Right cardiac atrium (tissue), 5 donors: ENCODE measurements around the gene KAZN. TPM values are rescaled to one million over a fixed set of nuclear protein-coding genes. Genes with fewer than 3 reads are reported as not detected.

Experiments
- ATAC-seq, 2 donors: fragments of 200-7000 bp; cut with Tn5 transposase; one replicate each; pipeline versions ENCODE4 v1.8.0 to v1.9.1; 2020; ENCODE audit warnings: moderate library complexity in 2 of 2, mild to moderate bottlenecking in 1 of 2
- DNase-seq, 3 donors: peaks; one replicate each; pipeline ENCODE4 v3.0.0-alpha.2; 2020
- H3K27ac ChIP-seq: one replicate; pipeline ENCODE4 v1.5.1; 2013; ENCODE audit warnings: mild to moderate bottlenecking, low read length, control low read depth, moderate library complexity
- H3K27me3 ChIP-seq: one replicate; pipeline ENCODE4 v1.6.1; 2013; ENCODE audit not compliant: control insufficient read depth, insufficient read depth
- H3K4me1 ChIP-seq: one replicate; pipeline ENCODE4 v1.6.1; 2013; ENCODE audit warnings: low read length; ENCODE audit not compliant: control insufficient read depth, insufficient read depth
- H3K4me3 ChIP-seq: one replicate; pipeline ENCODE4 v1.5.1; 2013; ENCODE audit warnings: low read length, control low read depth
- H3K9me3 ChIP-seq: one replicate; pipeline ENCODE4 v1.6.1; 2013; ENCODE audit warnings: low read length; ENCODE audit not compliant: control insufficient read depth
- WGBS: extraction: QIAGEN DNeasy Blood & Tissue Kit; methylation state at CpG from one replicate; pipeline ENCODE4 v1.1.7; 2013; 5-methylcytosine and 5-hydroxymethylcytosine counted together
- intact Hi-C, 4 donors: fragments of 100-400 bp; cut with DNase I; formaldehyde crosslinking; loops; one replicate each; pipeline versions ENCODE4 v1.11.0 to v1.14.0; 2022 to 2023
- polyA plus RNA-seq: library from polyadenylated mRNA; stranded (reverse); fragments of 200-250 nt; gene quantifications from one replicate; pipeline ENCODE4 v1.2.3, GENCODE V29; 2013
- total RNA-seq, 4 donors: library from RNA; stranded (reverse); fragmentation: NEBNext Ultra II Directional; extraction: Animal tissue kit (Norgen Biotek cat#: 25700); gene quantifications; one replicate each; pipeline ENCODE4 v1.2.1, GENCODE V29; 2021
- donor health status: healthy with polysubstance abuse.
- donor health status: DM: no; HTN: yes; CAD: no.
- donor health status: DM: no; HTN: no; CAD: no.
- donor health status: DM: no; HTN: yes; CAD: no; lungs with severe emphysema.
- donor health status: DM: yes; HTN: yes; CAD: no.

The KAZN gene
- total and polyA plus RNA-seq, 5 donors: 3.7 to 14.9 (median 12.7) TPM

DNA sequence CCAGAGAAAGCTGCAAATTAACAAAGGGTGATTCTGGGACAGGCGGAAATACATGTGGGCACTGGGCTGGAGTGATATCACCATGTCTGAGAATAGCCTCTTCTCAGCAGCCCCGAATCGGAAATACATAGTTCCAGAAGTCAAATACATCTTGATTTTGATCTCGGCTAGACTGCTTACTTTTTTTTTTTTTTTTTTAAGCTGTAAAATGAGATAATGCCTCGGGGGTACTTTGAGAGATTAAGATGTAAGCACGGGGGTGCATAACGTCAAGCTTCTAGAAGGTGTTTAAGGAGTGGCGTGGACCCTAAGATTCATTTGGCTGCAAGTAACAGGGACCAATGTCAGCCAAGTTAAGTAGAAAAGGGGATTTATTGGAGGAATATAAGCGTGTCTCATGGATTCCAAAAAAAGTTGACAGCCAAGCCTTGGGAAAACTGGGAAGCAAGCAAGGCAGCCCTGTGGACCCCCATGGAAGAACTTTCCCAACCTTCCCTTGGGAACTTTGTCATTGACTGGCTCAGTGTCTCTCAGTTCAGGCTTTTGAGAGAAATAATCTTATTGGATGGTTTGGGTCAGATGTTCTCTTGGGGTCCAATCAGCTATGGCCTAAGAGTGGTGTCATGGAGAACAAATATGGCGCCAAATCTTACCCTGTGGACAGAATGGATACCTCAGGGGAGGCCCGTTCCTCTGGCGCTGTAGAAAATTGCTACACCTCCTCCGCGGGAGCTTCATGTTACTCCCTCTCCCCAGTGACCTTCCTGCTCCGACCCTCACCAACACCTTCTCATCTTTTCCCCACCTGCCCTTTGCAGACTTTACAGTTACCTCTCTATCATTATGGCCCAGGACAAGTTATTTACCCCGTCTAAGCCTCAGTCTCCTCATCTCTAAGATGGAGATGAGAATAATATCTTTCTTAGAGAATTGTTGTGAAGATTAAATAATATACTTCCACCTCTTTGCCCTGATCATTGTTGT, 186.6 kb downstream of the KAZN start:
- Histone ChIP-seq H3K4me1 (no peaks in the 10 kb centered on the region), H3K27ac (no peak overlapping the region), H3K9me3 (no peaks in the 10 kb centered on the region), H3K27me3 (no peaks in the 10 kb centered on the region), H3K4me3 (no peak overlapping the region)
- ATAC-seq (no peak), DNase-seq (no peak)
- 86% methylated on average over 16 of the region's 16 CpGs for WGBS
- intact Hi-C loops: loop anchor here in 1 of 4 donors (5.0 kb wide), 1 partner anchor 242 kb away; no protein-coding TSS in a partner anchor

- no peaks in the 10 kb centered on the region for H3K4me1 ChIP-seq
- no peaks in the 10 kb centered on the region for H3K9me3 ChIP-seq
- no peak overlapping the region for H3K4me3 ChIP-seq
- intact Hi-C loops: no loop called here
- no peak overlapping the region for H3K27ac ChIP-seq
- 81% methylated on average over 9 of the region's 9 CpGs for WGBS
- H3K27me3 ChIP-seq: no peaks in the 10 kb centered on the region
- DNase-seq (no peak), ATAC-seq (no peak)
These were observed 187.7 kb downstream of the KAZN start for GRCh38 chr1:14786109-14786675.

DNA sequence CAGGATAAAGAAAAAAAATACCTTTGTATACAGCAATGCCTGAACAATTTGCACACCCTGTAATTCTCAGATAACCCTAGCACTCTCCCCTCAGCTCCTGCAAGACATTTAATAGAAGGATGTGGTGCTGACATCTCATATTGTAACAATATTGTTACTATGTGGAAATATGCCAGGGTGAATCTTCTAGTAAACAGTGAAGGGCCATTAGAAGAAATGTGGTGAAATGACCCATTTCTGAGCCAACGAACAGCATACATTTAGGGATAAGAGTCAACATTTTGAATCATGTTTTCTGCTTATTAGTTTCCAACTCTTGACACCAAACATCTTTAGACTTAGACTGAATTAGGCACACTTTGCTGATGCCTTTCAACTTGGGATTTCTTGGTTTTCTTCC, 188.2 kb downstream of the KAZN start:
- no peak for DNase-seq
- Histone ChIP-seq H3K27ac (no peak overlapping the region), H3K4me3 (no peak overlapping the region), H3K27me3 (no peaks in the 10 kb centered on the region), H3K4me1 (no peaks in the 10 kb centered on the region), H3K9me3 (no peaks in the 10 kb centered on the region)
- intact Hi-C loops: no loop called here
- 41% methylated on average over 1 of the region's 1 CpG for WGBS
- ATAC-seq: no peak

DNA sequence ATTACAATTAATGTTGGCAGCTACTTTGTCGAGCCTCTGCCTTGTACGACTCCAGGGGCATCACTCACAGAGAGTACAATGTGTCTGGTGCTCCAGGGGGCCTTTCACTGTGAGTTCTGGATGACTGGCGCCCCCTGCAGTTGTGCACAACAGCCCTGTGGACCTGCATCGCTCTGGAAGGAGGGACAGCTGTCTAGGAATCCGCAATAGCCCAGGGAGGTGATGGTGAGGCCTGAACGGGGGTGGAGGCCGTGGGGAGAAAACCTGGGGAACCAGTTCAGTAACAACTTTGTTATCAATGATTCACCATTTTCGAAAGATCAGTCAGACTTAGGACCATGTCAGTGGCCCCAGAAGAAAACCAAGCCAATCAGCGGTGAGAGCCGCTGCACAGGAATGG, 189.1 kb downstream of the KAZN start:
- no peak overlapping the region for H3K27ac ChIP-seq
- H3K9me3 ChIP-seq: no peaks in the 10 kb centered on the region
- intact Hi-C loops: no loop called here
- WGBS: 85% methylated on average over 10 of the region's 10 CpGs
- no peaks in the 10 kb centered on the region for H3K4me1 ChIP-seq
- no peaks in the 10 kb centered on the region for H3K27me3 ChIP-seq
- H3K4me3 ChIP-seq: no peak overlapping the region
- ATAC-seq: no peak
- no peak for DNase-seq

GRCh38 chr1:14788080-14788479, 189.6 kb downstream of the KAZN start:
- H3K9me3 ChIP-seq: no peaks in the 10 kb centered on the region
- no peak overlapping the region for H3K27ac ChIP-seq
- H3K4me1 ChIP-seq: no peaks in the 10 kb centered on the region
- H3K27me3 ChIP-seq: no peaks in the 10 kb centered on the region
- DNase-seq (no peak), ATAC-seq (no peak)
- intact Hi-C loops: no loop called here
- 71% methylated on average over 7 of the region's 7 CpGs for WGBS
- no peak overlapping the region for H3K4me3 ChIP-seq

DNA sequence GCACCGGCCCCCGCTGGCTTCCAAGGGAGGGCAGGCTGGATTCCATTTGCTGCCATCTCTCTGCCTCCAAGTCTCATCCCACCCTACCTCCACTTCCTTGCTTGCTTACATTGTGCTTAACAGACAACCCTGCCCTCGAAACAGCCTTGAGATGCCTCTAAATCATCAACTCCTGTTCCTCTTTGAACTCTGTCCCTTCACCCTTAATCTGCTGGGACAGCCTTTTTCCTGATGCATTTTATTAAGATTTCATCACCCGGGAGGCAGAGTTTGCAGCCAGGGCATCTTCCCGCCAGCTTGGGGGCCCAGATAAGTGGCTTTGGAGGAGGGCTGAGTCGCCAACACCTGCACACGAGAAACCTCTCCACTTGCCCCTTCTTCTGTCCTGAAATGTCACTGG, 192.5 kb downstream of the KAZN start:
- no peak for ATAC-seq
- H3K4me1 ChIP-seq: no peaks in the 10 kb centered on the region
- 67% methylated on average over 7 of the region's 7 CpGs for WGBS

GRCh38 chr1:14791654-14792053, 193.2 kb downstream of the KAZN start:
- ATAC-seq (no peak), DNase-seq (no peak)
- Histone ChIP-seq H3K27me3 (no peaks in the 10 kb centered on the region), H3K9me3 (no peaks in the 10 kb centered on the region), H3K4me3 (no peak overlapping the region), H3K4me1 (no peaks in the 10 kb centered on the region), H3K27ac (no peak overlapping the region)
- intact Hi-C loops: no loop called here
- WGBS: 81% methylated on average over 14 of the region's 14 CpGs

More for the DNA sequence above, 192.5 kb downstream of the KAZN start:
- DNase-seq: no peak
- H3K27ac ChIP-seq: no peak overlapping the region
- intact Hi-C loops: no loop called here
- no peaks in the 10 kb centered on the region for H3K27me3 ChIP-seq
- no peaks in the 10 kb centered on the region for H3K9me3 ChIP-seq
- H3K4me3 ChIP-seq: no peak overlapping the region

- intact Hi-C loops: no loop called here
- no peak overlapping the region for H3K4me3 ChIP-seq
- no peak overlapping the region for H3K27ac ChIP-seq
- ATAC-seq (no peak), DNase-seq (peak in 1 of 3 donors; percentile 12)
- H3K9me3 ChIP-seq: no peaks in the 10 kb centered on the region
- H3K4me1 ChIP-seq: no peaks in the 10 kb centered on the region
- WGBS: 91% methylated on average over 7 of the region's 7 CpGs
- no peaks in the 10 kb centered on the region for H3K27me3 ChIP-seq
These were observed 195.8 kb downstream of the KAZN start for GRCh38 chr1:14794136-14794768.

GRCh38 chr1:14794906-14795305, 196.4 kb downstream of the KAZN start:
- Histone ChIP-seq H3K27ac (no peak overlapping the region), H3K9me3 (no peaks in the 10 kb centered on the region), H3K4me3 (no peak overlapping the region), H3K4me1 (no peaks in the 10 kb centered on the region), H3K27me3 (no peaks in the 10 kb centered on the region)
- DNase-seq: peak in 1 of 3 donors; percentile 37
- WGBS: 62% methylated on average over 5 of the region's 5 CpGs
- no peak for ATAC-seq
- intact Hi-C loops: no loop called here

GRCh38 chr1:14795589-14795988, 197.1 kb downstream of the KAZN start:
- H3K27me3 ChIP-seq: no peaks in the 10 kb centered on the region
- WGBS: 88% methylated on average over 3 of the region's 3 CpGs
- H3K27ac ChIP-seq: no peak overlapping the region
- DNase-seq (peak in 1 of 3 donors; percentile 6), ATAC-seq (no peak)
- no peaks in the 10 kb centered on the region for H3K9me3 ChIP-seq
- no peaks in the 10 kb centered on the region for H3K4me1 ChIP-seq
- no peak overlapping the region for H3K4me3 ChIP-seq
- intact Hi-C loops: no loop called here

GRCh38 chr1:14800014-14800413, 201.5 kb downstream of the KAZN start:
- intact Hi-C loops: no loop called here
- ATAC-seq: no peak
- Histone ChIP-seq H3K4me1 (no peaks in the 10 kb centered on the region), H3K4me3 (no peak overlapping the region), H3K27me3 (no peaks in the 10 kb centered on the region), H3K27ac (no peak overlapping the region), H3K9me3 (no peaks in the 10 kb centered on the region)
- WGBS: 88% methylated on average over 5 of the region's 5 CpGs
- no peak for DNase-seq
